NCI-H1436 (cell line): ENCODE results near the gene LDHD.

Experiments
- DNase-seq: peaks from one replicate; lab custom pipeline; 2025; lab: John Stamatoyannopoulos, UW

LDHD gene

GRCh38 chr16:75062135-75062975, 54.2 kb downstream of the LDHD start:
- DNase-seq: no peak
